ENCODE data around the gene UPK1A. TPM values are rescaled to one million over a fixed set of nuclear protein-coding genes. Genes with fewer than 3 reads are reported as not detected.
"Not testable (repeated sequence)": the region's sequence is repeated elsewhere in the genome, so short reads cannot be mapped to it uniquely, and the experiment has no call there.

Gene UPK1A
- total and polyA plus RNA-seq, 2 donors = 81.8 to 89.8 TPM

GRCh38 chr19:35654828-35655227 is 11.5 kb upstream of the UPK1A start:
- H3K4me3 ChIP-seq (ENCODE audit: low read depth, low read length); DNase-seq (ENCODE audit: extremely low spot score); H3K36me3 ChIP-seq (ENCODE audit: insufficient read depth); H3K27ac ChIP-seq (ENCODE audit: low read depth); H3K4me1 ChIP-seq (ENCODE audit: insufficient read depth): not testable (repeated sequence)
- 98% methylated on average over 6 of the region's 6 CpGs for WGBS

- 94% methylated on average over 4 of the region's 4 CpGs for WGBS
- no peak for DNase-seq (ENCODE audit: extremely low spot score)
- Histone ChIP-seq H3K4me1 (ENCODE audit: insufficient read depth) (no peaks in the 10 kb centered on the region), H3K36me3 (ENCODE audit: insufficient read depth) (peaks cover 6% of the 10 kb centered on the region), H3K27ac (ENCODE audit: low read depth) (no peak overlapping the region), H3K4me3 (ENCODE audit: low read depth, low read length) (no peak overlapping the region)
Observed at GRCh38 chr19:35655600-35655999, 10.7 kb upstream of the UPK1A start.

DNA sequence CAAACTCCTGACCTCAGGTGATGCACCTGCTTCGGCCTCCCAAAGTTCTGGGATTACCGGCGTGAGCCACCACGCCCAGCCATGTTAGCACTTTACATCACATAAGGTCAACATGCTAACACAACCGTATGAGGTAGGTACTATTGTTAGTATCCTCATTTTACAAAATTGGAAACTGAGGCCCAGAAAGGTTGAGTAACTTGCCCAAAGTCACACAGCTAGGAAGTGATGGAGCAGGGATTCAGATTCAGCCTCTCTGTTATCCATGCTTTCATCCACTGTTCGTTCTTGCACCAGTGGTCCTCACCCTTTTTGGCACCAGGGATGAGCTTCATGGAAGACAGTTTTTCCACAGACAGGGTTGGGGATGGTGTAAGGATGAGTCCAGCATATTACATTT is 9.6 kb upstream of the UPK1A start:
- 96% methylated on average over 6 of the region's 6 CpGs for WGBS
- Histone ChIP-seq H3K4me1 (ENCODE audit: insufficient read depth) (no peaks in the 10 kb centered on the region), H3K27ac (ENCODE audit: low read depth) (no peak overlapping the region), H3K4me3 (ENCODE audit: low read depth, low read length) (no peak overlapping the region), H3K36me3 (ENCODE audit: insufficient read depth) (peaks cover 6% of the 10 kb centered on the region)
- no peak for DNase-seq (ENCODE audit: extremely low spot score)

- Histone ChIP-seq H3K36me3 (ENCODE audit: insufficient read depth) (peaks cover 6% of the 10 kb centered on the region), H3K27ac (ENCODE audit: low read depth) (no peak overlapping the region), H3K4me1 (ENCODE audit: insufficient read depth) (no peaks in the 10 kb centered on the region), H3K4me3 (ENCODE audit: low read depth, low read length) (no peak overlapping the region)
- no peak for DNase-seq (ENCODE audit: extremely low spot score)
- 82% methylated on average over 15 of the region's 15 CpGs for WGBS
Observed at GRCh38 chr19:35657904-35658700, 8.2 kb upstream of the UPK1A start.

DNA sequence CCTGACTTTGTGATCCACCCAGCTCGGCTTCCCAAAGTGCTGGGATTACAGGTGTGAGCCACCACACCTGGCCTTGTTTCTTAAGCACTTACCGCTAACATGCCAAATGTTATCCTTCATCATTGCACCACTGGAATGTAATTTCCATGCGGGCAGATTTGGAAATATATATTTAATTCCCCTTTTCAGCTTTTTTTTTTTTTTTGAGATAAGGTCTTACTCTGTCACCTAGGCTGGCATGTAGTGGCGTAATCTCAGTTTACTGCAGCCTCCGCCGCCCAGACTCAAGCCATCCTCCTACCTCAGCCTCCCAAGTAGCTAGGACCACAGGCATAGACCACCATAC is 4.3 kb upstream of the UPK1A start:
- no peak for DNase-seq (ENCODE audit: extremely low spot score)
- H3K4me3 ChIP-seq (ENCODE audit: low read depth, low read length) = no peak overlapping the region
- no peaks in the 10 kb centered on the region for H3K4me1 ChIP-seq (ENCODE audit: insufficient read depth)
- peaks cover 5% of the 10 kb centered on the region for H3K36me3 ChIP-seq (ENCODE audit: insufficient read depth)
- H3K27ac ChIP-seq (ENCODE audit: low read depth) = no peak overlapping the region
- 99% methylated on average over 6 of the region's 6 CpGs for WGBS

DNA sequence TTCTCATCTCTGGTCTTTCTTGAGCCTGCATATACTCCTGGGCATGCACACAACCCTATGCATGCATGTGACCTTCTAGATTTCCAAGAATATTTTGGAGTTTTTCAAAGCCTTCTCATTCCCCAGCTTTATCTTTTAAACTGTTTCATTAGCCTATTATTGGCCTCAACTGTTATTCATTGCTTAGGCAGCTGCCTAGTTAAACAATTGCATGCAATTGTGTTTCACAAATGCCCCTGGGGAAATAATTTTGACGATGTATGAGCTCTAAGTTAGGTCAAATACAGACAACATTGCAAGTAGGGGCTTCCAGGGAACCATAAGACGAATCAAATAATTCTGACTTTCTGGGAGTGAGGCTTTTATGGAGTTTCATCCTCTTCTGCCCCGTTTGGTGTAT is 2.3 kb upstream of the UPK1A start:
- Histone ChIP-seq H3K36me3 (ENCODE audit: insufficient read depth) (peaks cover 5% of the 10 kb centered on the region), H3K27ac (ENCODE audit: low read depth) (no peak overlapping the region), H3K4me1 (ENCODE audit: insufficient read depth) (no peaks in the 10 kb centered on the region), H3K4me3 (ENCODE audit: low read depth, low read length) (no peak overlapping the region)
- no peak for DNase-seq (ENCODE audit: extremely low spot score)
- WGBS = 86% methylated on average over 3 of the region's 3 CpGs

GRCh38 chr19:35665157-35665556 is 1.2 kb upstream of the UPK1A start:
- Histone ChIP-seq H3K4me1 (ENCODE audit: insufficient read depth) (no peaks in the 10 kb centered on the region), H3K4me3 (ENCODE audit: low read depth, low read length) (no peak overlapping the region), H3K36me3 (ENCODE audit: insufficient read depth) (peaks cover 2% of the 10 kb centered on the region), H3K27ac (ENCODE audit: low read depth) (no peak overlapping the region)
- WGBS = 93% methylated on average over 24 of the region's 24 CpGs
- no peak for DNase-seq (ENCODE audit: extremely low spot score)

DNA sequence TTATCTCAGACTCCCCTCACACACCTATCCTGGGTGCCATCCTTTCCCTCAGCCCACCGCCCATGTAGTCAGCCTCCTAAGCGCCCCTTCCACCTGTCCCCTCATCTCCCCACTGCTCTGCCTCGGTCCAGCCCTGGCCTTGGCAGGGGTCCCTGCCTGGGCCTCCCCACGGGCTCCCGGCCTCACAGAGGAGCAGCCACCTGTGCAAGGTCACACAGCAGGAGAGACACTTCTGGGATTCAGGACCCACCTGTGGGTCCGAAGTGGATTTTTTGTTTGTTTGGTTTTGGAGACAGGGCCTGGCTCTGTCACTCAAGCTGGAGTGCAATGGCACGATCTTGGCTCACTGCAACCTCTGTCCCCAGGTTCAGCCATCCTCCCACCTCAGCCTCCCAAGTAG is 713 bp upstream of the UPK1A start:
- DNase-seq (ENCODE audit: extremely low spot score) = no peak
- H3K4me1 ChIP-seq (ENCODE audit: insufficient read depth) = no peaks in the 10 kb centered on the region
- peaks cover 2% of the 10 kb centered on the region for H3K36me3 ChIP-seq (ENCODE audit: insufficient read depth)
- no peak overlapping the region for H3K4me3 ChIP-seq (ENCODE audit: low read depth, low read length)
- 71% methylated on average over 7 of the region's 7 CpGs for WGBS
- no peak overlapping the region for H3K27ac ChIP-seq (ENCODE audit: low read depth)

DNA sequence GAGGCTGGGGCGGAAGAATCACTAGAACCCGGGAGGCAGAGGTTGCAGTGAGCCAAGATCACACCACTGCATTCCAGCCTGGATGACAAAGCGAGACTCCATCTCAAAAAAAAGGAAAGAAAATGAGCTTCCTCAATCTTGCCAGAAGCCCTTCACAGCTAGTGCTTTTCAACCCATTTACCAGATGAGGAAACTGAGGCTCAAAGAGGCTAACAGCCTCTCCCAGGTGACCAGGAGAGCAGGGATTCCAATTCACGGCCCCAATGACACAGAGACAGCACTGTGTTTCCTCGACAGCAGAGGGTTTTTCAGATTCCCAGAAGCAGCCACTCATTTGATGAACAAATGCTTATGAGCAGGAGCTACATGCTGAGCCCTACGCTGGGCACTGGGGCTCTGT is 3.2 kb downstream of the UPK1A start:
- 78% methylated on average over 6 of the region's 6 CpGs for WGBS
- Histone ChIP-seq H3K4me3 (ENCODE audit: low read depth, low read length) (no peak overlapping the region), H3K36me3 (ENCODE audit: insufficient read depth) (no peaks in the 10 kb centered on the region), H3K4me1 (ENCODE audit: insufficient read depth) (no peaks in the 10 kb centered on the region), H3K27ac (ENCODE audit: low read depth) (no peak overlapping the region)
- DNase-seq (ENCODE audit: extremely low spot score) = no peak

DNA sequence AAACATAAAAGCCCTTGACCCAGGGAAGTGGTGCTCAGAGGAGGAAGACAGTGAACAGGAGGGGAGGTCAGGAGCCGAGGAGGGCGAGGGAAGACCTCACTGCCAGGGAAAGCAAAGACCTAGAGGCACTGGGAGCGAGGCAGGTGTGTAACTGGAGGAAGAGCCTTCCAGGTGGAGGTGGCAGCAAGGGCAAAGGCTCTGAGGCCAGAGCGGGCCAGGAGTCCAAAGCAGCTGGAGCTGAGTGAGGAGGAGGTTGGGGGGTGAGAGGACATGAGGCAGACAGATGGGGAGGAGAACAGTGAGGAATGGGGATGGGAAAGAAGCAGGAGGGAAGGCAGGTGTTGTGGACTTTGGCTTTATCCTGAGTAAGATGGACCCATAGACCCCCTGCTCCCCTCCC is 3.7 kb downstream of the UPK1A start:
- no peak for DNase-seq (ENCODE audit: extremely low spot score)
- Histone ChIP-seq H3K4me1 (ENCODE audit: insufficient read depth) (no peaks in the 10 kb centered on the region), H3K4me3 (ENCODE audit: low read depth, low read length) (no peak overlapping the region), H3K36me3 (ENCODE audit: insufficient read depth) (no peaks in the 10 kb centered on the region), H3K27ac (ENCODE audit: low read depth) (no peak overlapping the region)
- 70% methylated on average over 4 of the region's 4 CpGs for WGBS

DNA sequence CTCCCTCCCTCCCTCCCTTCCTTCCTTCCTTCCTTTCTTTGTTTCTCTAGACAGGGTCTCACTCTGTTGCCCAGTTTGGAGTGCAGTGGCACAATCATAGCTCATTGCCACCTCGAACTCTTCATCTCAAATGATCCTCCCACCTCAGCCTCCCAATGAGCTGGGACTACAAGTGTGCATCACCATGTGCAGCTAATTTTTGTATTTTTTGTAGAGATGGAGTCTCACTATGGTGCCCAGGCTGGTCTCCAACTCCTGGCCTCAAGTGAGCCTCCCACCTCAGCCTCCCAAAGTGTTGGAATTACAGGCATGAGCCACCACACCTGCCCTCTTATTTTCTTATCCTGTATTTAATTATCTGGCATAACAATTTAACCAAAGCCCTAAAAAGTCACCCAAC is 4.4 kb downstream of the UPK1A start:
- Histone ChIP-seq H3K36me3 (ENCODE audit: insufficient read depth) (no peaks in the 10 kb centered on the region), H3K27ac (ENCODE audit: low read depth) (no peak overlapping the region), H3K4me1 (ENCODE audit: insufficient read depth) (no peaks in the 10 kb centered on the region), H3K4me3 (ENCODE audit: low read depth, low read length) (no peak overlapping the region)
- 84% methylated on average over 1 of the region's 1 CpG for WGBS
- no peak for DNase-seq (ENCODE audit: extremely low spot score)

GRCh38 chr19:35671818-35672217 is 5.5 kb downstream of the UPK1A start:
- Histone ChIP-seq H3K4me3 (ENCODE audit: low read depth, low read length) (no peak overlapping the region), H3K27ac (ENCODE audit: low read depth) (no peak overlapping the region), H3K4me1 (ENCODE audit: insufficient read depth) (no peaks in the 10 kb centered on the region), H3K36me3 (ENCODE audit: insufficient read depth) (no peaks in the 10 kb centered on the region)
- WGBS = 52% methylated on average over 3 of the region's 3 CpGs
- DNase-seq (ENCODE audit: extremely low spot score) = no peak

DNA sequence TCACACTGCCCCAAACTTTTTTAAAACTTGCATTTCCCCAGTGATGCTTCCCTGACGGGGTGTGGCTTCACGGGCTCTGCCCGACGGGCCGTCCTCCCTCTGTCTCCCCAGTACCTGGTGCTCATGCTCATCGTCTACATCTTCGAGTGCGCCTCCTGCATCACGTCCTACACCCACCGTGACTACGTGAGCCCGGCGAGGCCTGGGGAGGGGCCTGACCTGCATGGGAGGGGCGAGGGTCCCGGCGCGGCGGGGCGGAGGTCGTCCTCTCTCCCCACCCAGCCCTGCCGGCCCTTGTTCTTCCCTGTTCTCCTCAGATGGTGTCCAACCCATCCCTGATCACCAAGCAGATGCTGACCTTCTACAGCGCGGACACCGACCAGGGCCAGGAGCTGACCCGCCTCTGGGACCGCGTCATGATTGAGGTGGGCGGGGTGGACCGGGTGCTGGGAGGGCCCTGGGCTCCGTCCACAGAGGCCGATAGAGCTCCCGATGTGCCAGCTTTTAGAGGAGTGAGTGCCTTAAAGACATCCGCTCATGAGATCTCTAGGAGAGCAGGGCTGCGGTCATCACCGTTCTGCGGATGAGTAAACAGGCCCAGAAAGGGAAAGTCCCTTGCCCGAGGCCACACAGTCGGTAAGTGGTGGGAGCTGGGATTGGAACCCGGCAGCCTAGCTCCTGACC is 6.9 kb downstream of the UPK1A start:
- 11% methylated on average over 39 of the region's 39 CpGs for WGBS
- Histone ChIP-seq H3K4me3 (ENCODE audit: low read depth, low read length) (peak overlapping the region; percentile 12), H3K36me3 (ENCODE audit: insufficient read depth) (no peaks in the 10 kb centered on the region), H3K4me1 (ENCODE audit: insufficient read depth) (no peaks in the 10 kb centered on the region), H3K27ac (ENCODE audit: low read depth) (no peak overlapping the region)
- no peak for DNase-seq (ENCODE audit: extremely low spot score)

DNA sequence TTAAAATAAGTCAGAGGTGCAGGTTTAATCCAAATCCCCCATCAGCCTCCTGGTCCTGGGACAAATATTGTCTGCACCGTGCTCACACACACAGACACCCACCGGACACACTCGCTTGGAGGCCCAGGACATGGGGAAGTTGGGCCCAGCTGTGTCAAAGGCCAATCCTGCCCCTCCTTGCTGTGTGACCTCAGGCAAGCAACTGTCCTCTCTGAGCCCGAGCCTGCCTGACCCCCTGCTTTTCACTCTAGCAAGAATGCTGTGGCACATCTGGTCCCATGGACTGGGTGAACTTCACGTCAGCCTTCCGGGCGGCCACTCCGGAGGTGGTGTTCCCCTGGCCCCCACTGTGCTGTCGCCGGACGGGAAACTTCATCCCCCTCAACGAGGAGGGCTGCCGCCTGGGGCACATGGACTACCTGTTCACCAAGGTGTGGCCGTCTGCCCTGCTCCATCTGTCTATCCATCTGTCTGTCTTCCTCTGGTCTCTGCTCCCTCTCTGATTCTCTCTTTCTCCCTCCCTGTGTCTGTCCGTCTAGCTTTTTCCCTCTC is 9.3 kb downstream of the UPK1A start:
- no peak overlapping the region for H3K27ac ChIP-seq (ENCODE audit: low read depth)
- H3K4me1 ChIP-seq (ENCODE audit: insufficient read depth) = no peaks in the 10 kb centered on the region
- no peak for DNase-seq (ENCODE audit: extremely low spot score)
- H3K36me3 ChIP-seq (ENCODE audit: insufficient read depth) = no peaks in the 10 kb centered on the region
- WGBS = 75% methylated on average over 15 of the region's 15 CpGs
- no peak overlapping the region for H3K4me3 ChIP-seq (ENCODE audit: low read depth, low read length)

All from urinary bladder (tissue), 4 donors.